ENCODE results near the gene BLM. TPM values are rescaled to one million over a fixed set of nuclear protein-coding genes. Genes with fewer than 3 reads are reported as not detected.

The BLM gene
- total RNA-seq, 1 experiment from 2014 or later = 41.3 TPM

DNA sequence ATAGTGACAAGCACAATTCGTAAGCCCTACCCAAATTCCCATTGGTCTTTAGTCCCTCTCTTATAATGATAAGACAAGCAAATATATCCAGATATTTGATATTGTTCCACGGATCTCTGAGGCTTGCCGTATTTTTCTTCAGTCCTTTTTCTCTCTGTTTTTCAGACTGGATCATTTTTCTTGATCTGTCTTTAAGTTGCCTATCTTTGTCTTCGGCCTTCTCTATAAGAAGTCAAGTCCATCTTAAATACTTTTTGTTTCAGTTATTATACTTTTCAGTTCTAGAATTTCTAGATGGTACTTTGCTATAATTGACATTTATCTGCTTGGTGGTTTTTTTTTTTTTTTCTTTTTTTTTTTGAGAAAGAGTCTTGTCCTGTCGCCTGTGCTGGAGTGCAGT, 13.7 kb upstream of the BLM start:
- WGBS (ENCODE audit: extremely low coverage, insufficient read length, low lambda C conversion rate) = no CpG with 5 or more reads among the region's 5 CpGs
- H2AK5ac ChIP-seq (ENCODE audit: insufficient read length, low read length) = no peak overlapping the region
- H3K4me1 ChIP-seq (ENCODE audit: insufficient read depth, low read length) = no peaks in the 10 kb centered on the region
- H3K23me2 ChIP-seq (ENCODE audit: insufficient read length, low read depth, low read length, poor library complexity, severe bottlenecking) = no peaks in the 10 kb centered on the region
- H2BK12ac ChIP-seq (ENCODE audit: insufficient read length, low read depth, low read length) = no peak overlapping the region
- no peak overlapping the region for H3K27ac ChIP-seq (ENCODE audit: insufficient read length, low read depth, low read length)
- H2BK15ac ChIP-seq (ENCODE audit: low read depth, low read length) = no peak overlapping the region
- H2BK20ac ChIP-seq (ENCODE audit: low read depth, low read length, poor library complexity, severe bottlenecking) = no peak overlapping the region
- H3K4me2 ChIP-seq (ENCODE audit: insufficient read depth, insufficient read length, low read length) = no peak overlapping the region
- H3K18ac ChIP-seq (ENCODE audit: insufficient read length, low read depth, low read length) = no peak overlapping the region
- H3K27ac Mint-ChIP-seq = no peak overlapping the region
- no peak overlapping the region for H2BK5ac ChIP-seq (ENCODE audit: insufficient read length, low read length)
- peaks cover 0 to 3% of the 10 kb centered on the region in 2 experiments; a peak in 1 of 4 replicates for H3K4me1 Mint-ChIP-seq
- H2BK120ac ChIP-seq (ENCODE audit: low read depth, low read length, poor library complexity, severe bottlenecking) = no peak overlapping the region
- H3K27me3 Mint-ChIP-seq (ENCODE audit: low read depth) = no peaks in the 10 kb centered on the region
- H2AFZ ChIP-seq (ENCODE audit: low read length) = no peak overlapping the region
- H3K9me3 ChIP-seq (ENCODE audit: control insufficient read depth, low read depth, low read length) = no peaks in the 10 kb centered on the region
- no peak for DNase-seq
- no peak overlapping the region for H3K14ac ChIP-seq (ENCODE audit: insufficient read depth, low read length)
- no peaks in the 10 kb centered on the region for H3K27me3 ChIP-seq (ENCODE audit: insufficient read depth, low read length)
- H4K20me1 ChIP-seq (ENCODE audit: control insufficient read depth, insufficient read depth, insufficient read length) = no peaks in the 10 kb centered on the region
- no peaks in the 10 kb centered on the region for H3K79me1 ChIP-seq (ENCODE audit: insufficient read depth, low read depth, low read length, poor library complexity, severe bottlenecking)
- H3K4ac ChIP-seq (ENCODE audit: low read depth, low read length) = no peak overlapping the region
- no peak overlapping the region for H3K9ac ChIP-seq (ENCODE audit: extremely low read depth, insufficient read length, low read length)
- H3K56ac ChIP-seq (ENCODE audit: insufficient read length, low read depth, low read length) = no peak overlapping the region
- no peak overlapping the region for H3T11ph ChIP-seq (ENCODE audit: low read length)
- no peak overlapping the region for H3K4me3 Mint-ChIP-seq
- no peak overlapping the region for H4K5ac ChIP-seq (ENCODE audit: insufficient read length, low read depth, low read length)
- no peaks in the 10 kb centered on the region; a peak in 1 of 7 replicates for H3K36me3 Mint-ChIP-seq (ENCODE audit: insufficient read depth in 1 of 3, low read depth in 3 of 3)
- no peak overlapping the region for H4K8ac ChIP-seq (replicated peaks; ENCODE audit: insufficient read length, low read depth, low read length)
- no peak overlapping the region for H4K91ac ChIP-seq (ENCODE audit: insufficient read length, low read depth, low read length)
- H3K9me3 Mint-ChIP-seq = no peaks in the 10 kb centered on the region
- no peak for TF ChIP-seq CTCF (conservative IDR thresholded peaks at IDR 0.05)
- no peak overlapping the region for H3K23ac ChIP-seq (ENCODE audit: insufficient read length, low read depth, low read length)
- no peaks in the 10 kb centered on the region for H3K79me2 ChIP-seq (ENCODE audit: insufficient read depth, low read length)

Data from H9 (cell line).